ENCODE data around the gene GDA.

DNA sequence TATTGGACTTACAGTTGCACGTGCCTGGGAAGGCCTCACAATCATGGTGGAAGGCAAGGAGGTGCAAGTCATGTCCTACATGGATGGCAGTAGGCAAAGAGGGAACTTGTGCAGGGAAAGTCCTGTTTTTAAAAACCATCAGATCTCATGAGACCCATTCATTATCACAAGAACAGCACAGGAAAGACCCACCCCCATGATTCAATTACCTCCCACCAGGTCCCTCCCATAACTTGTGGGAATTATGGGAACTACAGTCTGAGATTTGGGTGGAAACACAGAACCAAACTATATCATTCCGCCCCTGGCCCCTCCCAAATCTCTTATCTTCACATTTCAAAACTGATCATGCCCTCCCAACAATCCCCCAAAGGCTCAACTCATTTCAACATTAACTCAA is 140.2 kb downstream of the GDA start:
- TF ChIP-seq POLR2A (IDR thresholded peaks at IDR 0.05; ENCODE audit: low read length) (no peak), GATA1 (IDR thresholded peaks at IDR 0.05; ENCODE audit: low read depth, low read length) (no peak)

Measured in erythroblast (primary cell).